ENCODE measurements around the gene ANKS3.

The ANKS3 gene

DNA sequence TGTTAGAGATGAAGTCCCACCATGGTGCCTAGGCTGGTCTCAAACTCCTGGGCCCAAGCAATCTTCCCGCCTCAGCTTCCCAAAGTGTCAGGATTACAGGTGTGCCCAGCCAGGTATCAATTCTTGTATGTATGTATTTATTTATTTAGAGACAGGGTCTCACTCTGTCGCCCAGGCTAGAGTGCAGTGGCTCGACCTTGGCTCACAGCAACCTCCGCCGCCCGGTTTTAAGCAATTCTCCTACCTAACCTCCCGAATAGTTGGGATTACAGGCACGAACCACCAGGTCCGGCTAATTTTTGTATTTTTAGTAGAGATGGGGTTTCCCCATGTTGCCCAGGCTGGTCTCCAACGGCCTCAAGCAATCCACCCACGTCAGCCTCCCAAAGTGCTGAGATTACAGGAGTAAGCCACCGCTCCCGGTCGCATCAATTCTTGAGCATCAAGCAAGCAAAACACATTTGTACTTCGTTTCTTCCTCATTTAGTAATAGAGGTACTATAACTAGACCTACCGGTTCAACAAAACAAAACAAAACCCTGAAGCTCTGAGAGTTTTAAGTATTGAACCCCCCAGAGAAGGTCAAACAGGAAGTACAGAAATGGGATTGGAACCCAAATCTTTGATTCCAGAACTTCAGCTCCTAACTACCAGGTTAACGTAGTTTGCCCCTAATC lies 33.9 kb upstream of the ANKS3 start:
- TF ChIP-seq POLR2A (IDR thresholded peaks at IDR 0.05; ENCODE audit: extremely low read depth, insufficient read length) (no peak), MYC (IDR thresholded peaks at IDR 0.05; ENCODE audit: low read depth, low read length) (no peak)
- TF ChIP-seq, protein P1, sequence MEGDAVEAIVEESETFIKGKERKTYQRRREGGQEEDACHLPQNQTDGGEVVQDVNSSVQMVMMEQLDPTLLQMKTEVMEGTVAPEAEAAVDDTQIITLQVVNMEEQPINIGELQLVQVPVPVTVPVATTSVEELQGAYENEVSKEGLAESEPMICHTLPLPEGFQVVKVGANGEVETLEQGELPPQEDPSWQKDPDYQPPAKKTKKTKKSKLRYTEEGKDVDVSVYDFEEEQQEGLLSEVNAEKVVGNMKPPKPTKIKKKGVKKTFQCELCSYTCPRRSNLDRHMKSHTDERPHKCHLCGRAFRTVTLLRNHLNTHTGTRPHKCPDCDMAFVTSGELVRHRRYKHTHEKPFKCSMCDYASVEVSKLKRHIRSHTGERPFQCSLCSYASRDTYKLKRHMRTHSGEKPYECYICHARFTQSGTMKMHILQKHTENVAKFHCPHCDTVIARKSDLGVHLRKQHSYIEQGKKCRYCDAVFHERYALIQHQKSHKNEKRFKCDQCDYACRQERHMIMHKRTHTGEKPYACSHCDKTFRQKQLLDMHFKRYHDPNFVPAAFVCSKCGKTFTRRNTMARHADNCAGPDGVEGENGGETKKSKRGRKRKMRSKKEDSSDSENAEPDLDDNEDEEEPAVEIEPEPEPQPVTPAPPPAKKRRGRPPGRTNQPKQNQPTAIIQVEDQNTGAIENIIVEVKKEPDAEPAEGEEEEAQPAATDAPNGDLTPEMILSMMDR (IDR thresholded peaks at IDR 0.05; ENCODE audit: low read depth, low read length): no peak
- TF ChIP-seq, protein P2, sequence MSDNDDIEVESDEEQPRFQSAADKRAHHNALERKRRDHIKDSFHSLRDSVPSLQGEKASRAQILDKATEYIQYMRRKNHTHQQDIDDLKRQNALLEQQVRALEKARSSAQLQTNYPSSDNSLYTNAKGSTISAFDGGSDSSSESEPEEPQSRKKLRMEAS (IDR thresholded peaks at IDR 0.05; ENCODE audit: low read depth, low read length): no peak
- DNase-seq (ENCODE audit: low read depth): peak; percentile 45
- peak overlapping the region; percentile 93 for H3K4me3 ChIP-seq (ENCODE audit: low read depth, low read length)

DNA sequence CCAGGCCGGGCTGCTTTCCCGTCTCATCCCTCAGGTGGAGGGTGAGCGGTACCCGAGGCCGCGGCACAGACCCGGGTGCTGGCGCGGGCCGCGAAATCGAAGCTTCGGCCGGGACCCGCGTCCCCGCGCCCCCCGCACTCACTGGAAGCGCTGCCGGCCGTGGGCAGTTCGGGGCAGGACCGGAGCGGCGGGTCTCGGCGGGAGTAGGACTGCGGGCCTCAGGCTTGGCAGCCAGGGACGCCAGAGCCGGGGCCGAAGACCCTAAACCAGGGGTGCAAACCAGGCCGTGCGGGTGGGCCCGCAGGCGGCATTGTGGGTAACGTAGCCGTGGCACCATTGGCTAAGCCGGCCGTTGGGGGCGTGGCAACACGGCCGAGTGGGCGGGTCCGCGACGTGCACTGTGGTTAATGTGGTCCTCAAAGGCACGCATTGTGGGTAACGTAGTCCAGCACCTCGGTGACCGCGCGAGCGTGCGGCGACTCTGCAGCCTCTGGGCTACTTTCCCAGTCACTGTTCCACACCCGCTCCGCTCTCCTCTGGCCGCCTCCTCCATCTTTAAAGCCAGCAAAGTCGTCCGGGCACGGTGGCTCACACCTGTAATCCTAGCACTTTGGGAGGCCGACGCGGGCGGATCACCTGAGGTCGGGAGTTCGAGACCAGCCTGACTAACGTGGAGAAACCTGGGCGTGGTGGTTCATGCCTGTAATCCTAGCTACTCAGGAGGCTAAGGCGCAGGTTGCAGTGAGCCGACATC lies 33.0 kb upstream of the ANKS3 start, which contains the start of gene ZNF500:
ZNF500 (minus strand) TSS at position 288 of the 754 bp plus-strand sequence. CDS start 1,184 bp downstream, outside the sequence.
- TF ChIP-seq, protein P1 (IDR thresholded peaks at IDR 0.05; ENCODE audit: low read depth, low read length): no peak
- TF ChIP-seq POLR2A (IDR thresholded peaks at IDR 0.05; ENCODE audit: extremely low read depth, insufficient read length) (peak; percentile 58), MYC (IDR thresholded peaks at IDR 0.05; ENCODE audit: low read depth, low read length) (peak; percentile 84)
- TF ChIP-seq, protein P2 (IDR thresholded peaks at IDR 0.05; ENCODE audit: low read depth, low read length): peak; percentile 76; the same call in 1 of the 2 replicates
- peak; percentile 96 for DNase-seq (ENCODE audit: low read depth)
- peak within 1 kb of the TSS; percentile 93 for H3K4me3 ChIP-seq (ENCODE audit: low read depth, low read length)

DNA sequence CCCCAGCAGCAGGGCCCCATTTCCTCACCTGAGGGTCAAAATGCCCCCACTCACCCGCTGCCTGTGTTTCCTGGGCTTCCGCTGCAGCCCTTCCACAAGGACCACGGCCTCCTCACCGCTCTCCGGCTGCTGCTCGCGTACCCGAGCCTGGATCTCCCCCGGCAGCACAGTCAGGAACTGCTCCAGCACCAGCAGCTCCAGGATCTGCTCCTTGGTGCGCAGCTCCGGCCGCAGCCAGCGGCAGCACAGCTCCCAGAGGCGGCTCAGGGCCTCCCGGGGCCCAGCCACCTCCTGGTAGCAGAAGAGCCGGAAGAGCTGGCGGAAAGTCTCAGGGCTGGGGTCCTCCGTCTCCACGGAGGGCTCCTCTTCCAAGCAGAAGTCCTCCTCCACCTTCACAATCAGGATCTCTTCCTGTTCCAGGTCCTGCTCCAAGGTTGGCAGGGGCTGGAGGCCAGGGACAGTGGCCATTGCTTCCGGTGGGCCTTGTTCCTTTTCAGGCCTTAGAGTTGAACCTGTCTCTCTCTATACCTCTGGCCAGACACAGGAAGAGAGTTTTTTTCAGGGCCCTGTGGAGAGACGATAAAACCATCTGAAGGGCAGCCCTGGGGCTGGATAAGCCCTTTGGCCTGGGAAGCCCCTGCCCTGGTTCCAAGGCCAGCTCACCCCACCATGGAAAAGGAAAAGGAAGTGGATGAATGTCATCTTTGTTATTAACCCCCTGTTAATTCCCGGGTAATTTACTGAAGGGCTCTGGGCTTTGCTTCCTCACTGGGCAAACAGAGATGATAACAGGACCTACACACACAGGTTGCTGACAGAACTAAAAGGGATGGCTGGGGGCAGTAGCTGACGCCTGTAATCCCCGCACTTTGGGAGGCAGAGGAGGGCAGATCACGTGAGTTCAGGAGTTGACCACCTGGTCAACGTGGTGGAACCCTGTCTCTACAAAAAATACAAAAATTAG lies 31.7 kb upstream of the ANKS3 start:
- TF ChIP-seq POLR2A (IDR thresholded peaks at IDR 0.05; ENCODE audit: extremely low read depth, insufficient read length): no peak
- H3K4me3 ChIP-seq (ENCODE audit: low read depth, low read length): peak overlapping the region; percentile 93
- no peak for DNase-seq (ENCODE audit: low read depth)

DNA sequence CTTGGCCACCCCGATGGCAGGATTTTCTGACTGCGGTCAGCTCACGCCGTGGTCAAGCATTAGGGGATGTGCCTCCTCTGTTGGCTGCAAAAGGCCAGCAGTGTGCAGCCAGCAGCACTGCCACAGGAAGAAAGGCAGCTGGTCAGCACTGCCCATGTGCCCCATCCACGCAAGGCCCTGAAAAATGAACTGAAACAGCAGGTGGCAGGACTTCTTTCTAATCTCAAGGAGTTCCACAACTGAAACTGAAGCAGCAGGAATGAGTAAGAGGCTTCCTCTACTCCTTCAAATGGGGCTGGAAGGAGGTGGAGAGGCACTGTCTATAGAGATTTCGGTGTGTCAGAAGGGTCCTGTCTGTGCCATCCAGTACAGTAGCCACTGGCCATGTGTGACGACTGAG lies 29.7 kb upstream of the ANKS3 start:
- TF ChIP-seq, protein P1 (IDR thresholded peaks at IDR 0.05; ENCODE audit: low read depth, low read length): no peak
- no peak for TF ChIP-seq POLR2A (IDR thresholded peaks at IDR 0.05; ENCODE audit: extremely low read depth, insufficient read length)
- TF ChIP-seq MYC (IDR thresholded peaks at IDR 0.05; ENCODE audit: low read depth, low read length): no peak
- TF ChIP-seq, protein P2 (IDR thresholded peaks at IDR 0.05; ENCODE audit: low read depth, low read length): no peak
- no peak for DNase-seq (ENCODE audit: low read depth)
- no peak overlapping the region for H3K4me3 ChIP-seq (ENCODE audit: low read depth, low read length)

DNA sequence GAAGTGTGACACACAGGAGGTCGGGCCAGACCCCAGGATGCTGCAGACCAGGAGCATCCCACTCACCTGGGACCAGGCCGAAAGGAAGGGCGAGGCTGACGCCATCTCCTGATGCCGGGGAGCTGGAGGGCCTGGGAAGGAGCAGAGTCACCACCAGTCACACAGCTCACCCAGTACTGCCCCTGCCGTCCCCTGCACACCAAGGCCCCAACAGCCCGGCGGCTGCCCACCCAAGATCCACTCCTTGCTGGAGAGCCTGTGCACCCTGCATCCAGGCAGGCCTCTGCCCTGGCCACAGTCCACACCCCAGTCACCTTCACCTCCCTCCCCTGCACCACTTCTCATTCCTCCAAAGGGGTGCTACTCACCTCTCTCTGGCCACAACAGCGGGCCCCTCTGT lies 28.1 kb upstream of the ANKS3 start:
- no peak for DNase-seq (ENCODE audit: low read depth)
- TF ChIP-seq MYC (IDR thresholded peaks at IDR 0.05; ENCODE audit: low read depth, low read length): no peak
- no peak for TF ChIP-seq POLR2A (IDR thresholded peaks at IDR 0.05; ENCODE audit: extremely low read depth, insufficient read length)
- TF ChIP-seq, protein P1 (IDR thresholded peaks at IDR 0.05; ENCODE audit: low read depth, low read length): no peak
- TF ChIP-seq, protein P2 (IDR thresholded peaks at IDR 0.05; ENCODE audit: low read depth, low read length): no peak
- H3K4me3 ChIP-seq (ENCODE audit: low read depth, low read length): no peak overlapping the region

Data from NB4 (cell line).